HEK293 (cell line): ENCODE data around the gene MMD.

Experiments used
- CTCF ChIA-PET: fragments of 350-600 bp; formaldehyde crosslinking; extraction: SDS; loops from one replicate; lab custom pipeline; 2021; ENCODE audit warnings: antibody characterized with exemption; lab: Yijun Ruan, JAX
- POLR2A ChIA-PET: fragments of 300-600 bp; formaldehyde crosslinking; extraction: SDS; loops from one replicate; lab custom pipeline; 2020; ENCODE audit warnings: antibody characterized with exemption, inconsistent platforms; lab: Yijun Ruan, JAX
- H3K27ac ChIP-seq: fragments of 200-500 bp; sonication (Bioruptor generic); 2 replicates; pipeline ENCODE4 v1.5.1; 2014; ENCODE audit warnings: low read depth, low read length, control low read depth, inconsistent platforms; ENCODE audit errors: extremely low read depth
- H3K36me3 ChIP-seq, 2 experiments: fragments of 200-500 bp in 1 of 2; sonication (Bioruptor generic) in 1 of 2; 1 replicate in 1 of 2; 2 replicates in 1 of 2; pipeline ENCODE4 v1.5.1; 2014 to 2017; ENCODE audit warnings: inconsistent platforms in 2 of 2, low read length in 2 of 2; ENCODE audit not compliant: control insufficient read depth in 2 of 2, insufficient read depth in 1 of 2
- H3K4me1 ChIP-seq: fragments of 200-500 bp; sonication (Bioruptor generic); 2 replicates; pipeline ENCODE4 v1.5.1; 2014; ENCODE audit warnings: mild to moderate bottlenecking, low read length, inconsistent platforms; ENCODE audit not compliant: control insufficient read depth, insufficient read depth
- H3K4me3 ChIP-seq: 2 replicates; pipeline ENCODE4 v1.5.1; 2011; ENCODE audit warnings: low read depth, mild to moderate bottlenecking, control low read depth, low read length, moderate library complexity
- H3K9me3 ChIP-seq: fragments of 200-500 bp; sonication (Bioruptor generic); 2 replicates; pipeline ENCODE4 v1.5.1; 2014; ENCODE audit warnings: low read depth, low read length, inconsistent platforms; ENCODE audit not compliant: control insufficient read depth, insufficient read depth
- BCL11B ChIP-seq: fragments of 450-650 bp; formaldehyde crosslinking; IDR thresholded peaks from 2 replicates; pipeline ENCODE4 v1.5.1; 2016; ENCODE audit warnings: low read depth, missing biosample characterization, missing genetic modification characterization
- EGR2 ChIP-seq: fragments of 450-650 bp; formaldehyde crosslinking; IDR thresholded peaks from 2 replicates; pipeline ENCODE4 v1.5.1; 2016; ENCODE audit warnings: low read depth, missing biosample characterization, missing genetic modification characterization
- GLI2 ChIP-seq: fragments of 450-650 bp; formaldehyde crosslinking; IDR thresholded peaks from 2 replicates; pipeline ENCODE4; 2017; ENCODE audit warnings: missing biosample characterization, missing genetic modification characterization, low read depth, borderline replicate concordance
- GLIS1 ChIP-seq: fragments of 450-650 bp; formaldehyde crosslinking; IDR thresholded peaks from 2 replicates; pipeline ENCODE4 v1.5.1; 2016; ENCODE audit warnings: missing biosample characterization, missing genetic modification characterization
- HOXD13 ChIP-seq: sonication (generic); formaldehyde crosslinking; IDR thresholded peaks from 2 replicates; pipeline ENCODE4 v1.8.0; 2022; ENCODE audit warnings: missing genetic modification reagents, borderline replicate concordance
- OSR2 ChIP-seq: fragments of 450-650 bp; formaldehyde crosslinking; IDR thresholded peaks from 2 replicates; pipeline ENCODE4 v1.5.1; 2016; ENCODE audit warnings: missing biosample characterization, missing genetic modification characterization
- OVOL3 ChIP-seq: fragments of 450-650 bp; formaldehyde crosslinking; IDR thresholded peaks from 2 replicates; pipeline ENCODE4 v1.5.1; 2016; ENCODE audit warnings: missing biosample characterization, missing genetic modification characterization
- RBAK ChIP-seq: fragments of 450-650 bp; formaldehyde crosslinking; IDR thresholded peaks from 2 replicates; pipeline ENCODE4 v1.5.1; 2016; ENCODE audit warnings: missing biosample characterization, missing genetic modification characterization
- ZBTB44 ChIP-seq: fragments of 450-650 bp; IDR thresholded peaks from 2 replicates; pipeline ENCODE4 v1.5.1; 2018; ENCODE audit warnings: missing biosample characterization, mild to moderate bottlenecking, missing genetic modification characterization
- ZFP37 ChIP-seq: fragments of 450-650 bp; formaldehyde crosslinking; IDR thresholded peaks from 2 replicates; pipeline ENCODE4 v1.5.1; 2016; ENCODE audit warnings: missing biosample characterization, missing genetic modification characterization
- ZNF132 ChIP-seq: fragments of 450-650 bp; formaldehyde crosslinking; IDR thresholded peaks from 2 replicates; pipeline ENCODE4 v1.5.1; 2017; ENCODE audit warnings: missing biosample characterization, missing genetic modification characterization, borderline replicate concordance
- ZNF175 ChIP-seq: fragments of 450-650 bp; formaldehyde crosslinking; IDR thresholded peaks from 2 replicates; pipeline ENCODE4 v1.5.1; 2016; ENCODE audit warnings: missing biosample characterization, missing genetic modification characterization
- ZNF571 ChIP-seq: fragments of 450-650 bp; formaldehyde crosslinking; IDR thresholded peaks from 2 replicates; pipeline ENCODE4 v1.5.0; 2017; ENCODE audit warnings: missing biosample characterization, missing genetic modification characterization
- ZNF596 ChIP-seq: fragments of 450-650 bp; IDR thresholded peaks from 2 replicates; pipeline ENCODE4 v1.5.0; 2018; ENCODE audit warnings: missing biosample characterization, mild to moderate bottlenecking, missing genetic modification characterization, moderate library complexity
- ZNF621 ChIP-seq: fragments of 450-650 bp; formaldehyde crosslinking; IDR thresholded peaks from 2 replicates; pipeline ENCODE4 v1.5.1; 2017; ENCODE audit warnings: missing biosample characterization, missing genetic modification characterization
- ZNF624 ChIP-seq: fragments of 450-650 bp; formaldehyde crosslinking; IDR thresholded peaks from 2 replicates; pipeline ENCODE4 v1.5.1; 2017; ENCODE audit warnings: missing biosample characterization, missing genetic modification characterization
- ZNF791 ChIP-seq: fragments of 450-650 bp; formaldehyde crosslinking; IDR thresholded peaks from 2 replicates; pipeline ENCODE4 v1.5.1; 2016; ENCODE audit warnings: missing biosample characterization, missing genetic modification characterization
- ZSCAN30 ChIP-seq: fragments of 450-650 bp; IDR thresholded peaks from 2 replicates; pipeline ENCODE4 v1.5.1; 2018; ENCODE audit warnings: missing biosample characterization, mild to moderate bottlenecking, missing genetic modification characterization, moderate library complexity
- TF ChIP-seq, protein P1 (sequence below): fragments of 450-650 bp; formaldehyde crosslinking; IDR thresholded peaks from 2 replicates; pipeline ENCODE4 v1.5.1; 2016; ENCODE audit warnings: missing biosample characterization, missing genetic modification characterization
- TF ChIP-seq, protein P2 (sequence below): fragments of 450-650 bp; formaldehyde crosslinking; IDR thresholded peaks from 2 replicates; pipeline ENCODE4 v1.5.1; 2016; ENCODE audit warnings: missing biosample characterization, missing genetic modification characterization

Gene MMD

DNA sequence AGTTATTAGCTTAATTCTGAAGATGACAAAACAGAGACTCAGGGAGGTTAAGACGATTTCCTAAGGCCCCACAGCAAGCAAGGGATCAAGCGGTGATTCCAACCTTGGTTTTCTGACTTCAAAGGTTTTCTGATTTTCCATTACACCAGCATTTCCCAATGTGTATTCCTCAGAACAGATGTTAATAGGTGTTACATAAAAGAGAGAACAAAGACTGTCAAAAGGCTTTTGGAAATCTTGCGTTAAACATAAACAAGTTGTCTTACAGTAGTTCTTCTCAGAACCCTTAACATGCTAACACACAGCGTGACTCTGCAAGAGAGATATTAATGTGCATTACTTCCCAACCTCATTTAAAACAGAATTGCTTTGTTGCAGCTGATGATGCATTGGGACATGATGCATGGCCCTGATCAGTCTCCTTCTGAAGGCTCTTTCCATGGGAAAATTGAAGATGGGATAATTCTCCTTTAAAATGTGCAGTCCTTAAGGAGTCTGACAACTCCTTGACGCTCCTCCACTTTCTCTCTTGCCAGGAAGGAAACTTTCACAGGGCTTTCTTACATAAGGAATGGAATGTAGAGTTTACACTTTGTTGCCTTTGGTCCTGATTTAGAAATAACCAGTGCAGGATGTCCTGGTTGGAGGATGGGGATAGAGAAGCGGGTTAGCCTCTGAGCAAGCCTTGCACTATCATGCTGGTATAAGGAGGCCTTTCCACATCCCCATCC is 21.5 kb upstream of the MMD start:
- H3K4me3 ChIP-seq: no peak overlapping the region

GRCh38 chr17:55442462-55442861 is 20.8 kb upstream of the MMD start:
- ChIA-PET POLR2A (no interaction called here), CTCF (interaction anchor here (1.2 kb wide), 1 partner anchor 279 kb away, joined by 3 read pairs; no protein-coding TSS in a partner anchor)
- no peak overlapping the region for H3K4me3 ChIP-seq
- H3K27ac ChIP-seq: no peak overlapping the region
- H3K4me1 ChIP-seq: peaks cover 17% of the 10 kb centered on the region
- no peaks in the 10 kb centered on the region for H3K9me3 ChIP-seq
- H3K36me3 ChIP-seq: no peaks in the 10 kb centered on the region
- TF ChIP-seq GLI2 (tag by site-specific recombination) (no peak), GLIS1 (tag by site-specific recombination) (no peak), ZNF132 (tag by site-specific recombination) (no peak), ZNF791 (no peak), ZNF624 (tag by site-specific recombination) (no peak), OSR2 (tag by site-specific recombination) (no peak), RBAK (tag by site-specific recombination) (no peak), ZNF175 (no peak), HOXD13 (CRISPR knock-in tag) (no peak), BCL11B (no peak)
- TF ChIP-seq, protein P1, sequence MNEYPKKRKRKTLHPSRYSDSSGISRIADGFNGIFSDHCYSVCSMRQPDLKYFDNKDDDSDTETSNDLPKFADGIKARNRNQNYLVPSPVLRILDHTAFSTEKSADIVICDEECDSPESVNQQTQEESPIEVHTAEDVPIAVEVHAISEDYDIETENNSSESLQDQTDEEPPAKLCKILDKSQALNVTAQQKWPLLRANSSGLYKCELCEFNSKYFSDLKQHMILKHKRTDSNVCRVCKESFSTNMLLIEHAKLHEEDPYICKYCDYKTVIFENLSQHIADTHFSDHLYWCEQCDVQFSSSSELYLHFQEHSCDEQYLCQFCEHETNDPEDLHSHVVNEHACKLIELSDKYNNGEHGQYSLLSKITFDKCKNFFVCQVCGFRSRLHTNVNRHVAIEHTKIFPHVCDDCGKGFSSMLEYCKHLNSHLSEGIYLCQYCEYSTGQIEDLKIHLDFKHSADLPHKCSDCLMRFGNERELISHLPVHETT (tag by site-specific recombination): no peak
- TF ChIP-seq, protein P2, sequence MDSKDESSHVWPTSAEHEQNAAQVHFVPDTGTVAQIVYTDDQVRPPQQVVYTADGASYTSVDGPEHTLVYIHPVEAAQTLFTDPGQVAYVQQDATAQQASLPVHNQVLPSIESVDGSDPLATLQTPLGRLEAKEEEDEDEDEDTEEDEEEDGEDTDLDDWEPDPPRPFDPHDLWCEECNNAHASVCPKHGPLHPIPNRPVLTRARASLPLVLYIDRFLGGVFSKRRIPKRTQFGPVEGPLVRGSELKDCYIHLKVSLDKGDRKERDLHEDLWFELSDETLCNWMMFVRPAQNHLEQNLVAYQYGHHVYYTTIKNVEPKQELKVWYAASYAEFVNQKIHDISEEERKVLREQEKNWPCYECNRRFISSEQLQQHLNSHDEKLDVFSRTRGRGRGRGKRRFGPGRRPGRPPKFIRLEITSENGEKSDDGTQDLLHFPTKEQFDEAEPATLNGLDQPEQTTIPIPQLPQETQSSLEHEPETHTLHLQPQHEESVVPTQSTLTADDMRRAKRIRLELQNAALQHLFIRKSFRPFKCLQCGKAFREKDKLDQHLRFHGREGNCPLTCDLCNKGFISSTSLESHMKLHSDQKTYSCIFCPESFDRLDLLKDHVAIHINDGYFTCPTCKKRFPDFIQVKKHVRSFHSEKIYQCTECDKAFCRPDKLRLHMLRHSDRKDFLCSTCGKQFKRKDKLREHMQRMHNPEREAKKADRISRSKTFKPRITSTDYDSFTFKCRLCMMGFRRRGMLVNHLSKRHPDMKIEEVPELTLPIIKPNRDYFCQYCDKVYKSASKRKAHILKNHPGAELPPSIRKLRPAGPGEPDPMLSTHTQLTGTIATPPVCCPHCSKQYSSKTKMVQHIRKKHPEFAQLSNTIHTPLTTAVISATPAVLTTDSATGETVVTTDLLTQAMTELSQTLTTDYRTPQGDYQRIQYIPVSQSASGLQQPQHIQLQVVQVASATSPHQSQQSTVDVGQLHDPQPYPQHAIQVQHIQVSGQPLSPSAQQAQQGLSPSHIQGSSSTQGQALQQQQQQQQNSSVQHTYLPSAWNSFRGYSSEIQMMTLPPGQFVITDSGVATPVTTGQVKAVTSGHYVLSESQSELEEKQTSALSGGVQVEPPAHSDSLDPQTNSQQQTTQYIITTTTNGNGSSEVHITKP (tag by site-specific recombination): no peak

More for the DNA sequence above, 21.5 kb upstream of the MMD start:
- H3K9me3 ChIP-seq: no peaks in the 10 kb centered on the region
- no peak overlapping the region for H3K27ac ChIP-seq
- H3K4me1 ChIP-seq: peaks cover 13% of the 10 kb centered on the region
- TF ChIP-seq OSR2 (tag by site-specific recombination): no peak
- TF ChIP-seq EGR2 (tag by site-specific recombination): no peak
- TF ChIP-seq OVOL3 (tag by site-specific recombination): no peak
- TF ChIP-seq ZBTB44 (tag by site-specific recombination): no peak
- TF ChIP-seq ZNF621 (tag by site-specific recombination): no peak
- no peak for TF ChIP-seq ZFP37
- TF ChIP-seq ZSCAN30 (tag by site-specific recombination): no peak
- TF ChIP-seq ZNF596: no peak
- no peak for TF ChIP-seq ZNF571
- TF ChIP-seq, protein P2 (tag by site-specific recombination): no peak
- no peaks in the 10 kb centered on the region for H3K36me3 ChIP-seq
- CTCF ChIA-PET: interaction anchor here (0.6 to 1.2 kb wide), 2 partner anchors 73 to 279 kb away, joined by 3 read pairs; no protein-coding TSS in a partner anchor
- POLR2A ChIA-PET: no interaction called here
